ENCODE data around the gene TGFB2. TPM values are rescaled to one million over a fixed set of nuclear protein-coding genes. Genes with fewer than 3 reads are reported as not detected.

The TGFB2 gene
- total RNA-seq, 1 experiment from 2014 or later: 1.2 TPM

DNA sequence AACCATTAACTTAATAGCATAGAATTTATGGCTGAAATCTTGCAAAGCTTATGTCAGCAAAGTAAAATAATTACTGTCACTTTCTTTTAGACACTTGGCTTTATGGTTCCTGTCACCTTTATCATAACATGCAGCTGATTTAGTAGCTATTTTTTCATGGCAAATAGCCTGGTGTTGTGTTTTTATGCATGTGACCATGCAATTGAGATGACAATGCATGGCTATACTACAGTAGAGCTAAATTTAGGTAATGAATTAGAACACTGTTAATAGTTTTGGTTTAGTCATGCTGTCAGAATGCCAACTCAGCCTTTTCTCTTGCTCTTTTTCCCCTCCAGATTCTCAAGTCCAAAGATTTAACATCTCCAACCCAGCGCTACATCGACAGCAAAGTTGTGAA lies 88.6 kb downstream of the TGFB2 start:
- Histone ChIP-seq H3K36me3 (ENCODE audit: insufficient read depth, low read length, poor library complexity, severe bottlenecking) (no peaks in the 10 kb centered on the region), H3K27me3 (replicated peaks; ENCODE audit: insufficient read depth, low read depth, low read length, poor library complexity) (no peaks in the 10 kb centered on the region), H3K27ac (ENCODE audit: low read depth, low read length, poor library complexity, severe bottlenecking) (no peak overlapping the region), H3K4me3 (ENCODE audit: low read depth, low read length, poor library complexity, severe bottlenecking) (no peak overlapping the region), H3K9me3 (ENCODE audit: low read depth, low read length, poor library complexity, severe bottlenecking) (no peaks in the 10 kb centered on the region), H3K4me1 (ENCODE audit: insufficient read depth, low read length, poor library complexity, severe bottlenecking) (peaks cover 17% of the 10 kb centered on the region)
- ChIA-PET POLR2A (ENCODE audit: low non-redundant PET) (no interaction called here), CTCF (no interaction called here)
- TF ChIP-seq EZH2 (IDR thresholded peaks at IDR 0.05; ENCODE audit: borderline replicate concordance, low read depth, low read length, poor library complexity, severe bottlenecking): no peak
- TF ChIP-seq, protein P1, sequence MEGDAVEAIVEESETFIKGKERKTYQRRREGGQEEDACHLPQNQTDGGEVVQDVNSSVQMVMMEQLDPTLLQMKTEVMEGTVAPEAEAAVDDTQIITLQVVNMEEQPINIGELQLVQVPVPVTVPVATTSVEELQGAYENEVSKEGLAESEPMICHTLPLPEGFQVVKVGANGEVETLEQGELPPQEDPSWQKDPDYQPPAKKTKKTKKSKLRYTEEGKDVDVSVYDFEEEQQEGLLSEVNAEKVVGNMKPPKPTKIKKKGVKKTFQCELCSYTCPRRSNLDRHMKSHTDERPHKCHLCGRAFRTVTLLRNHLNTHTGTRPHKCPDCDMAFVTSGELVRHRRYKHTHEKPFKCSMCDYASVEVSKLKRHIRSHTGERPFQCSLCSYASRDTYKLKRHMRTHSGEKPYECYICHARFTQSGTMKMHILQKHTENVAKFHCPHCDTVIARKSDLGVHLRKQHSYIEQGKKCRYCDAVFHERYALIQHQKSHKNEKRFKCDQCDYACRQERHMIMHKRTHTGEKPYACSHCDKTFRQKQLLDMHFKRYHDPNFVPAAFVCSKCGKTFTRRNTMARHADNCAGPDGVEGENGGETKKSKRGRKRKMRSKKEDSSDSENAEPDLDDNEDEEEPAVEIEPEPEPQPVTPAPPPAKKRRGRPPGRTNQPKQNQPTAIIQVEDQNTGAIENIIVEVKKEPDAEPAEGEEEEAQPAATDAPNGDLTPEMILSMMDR (conservative IDR thresholded peaks at IDR 0.05; ENCODE audit: low read depth, low read length): no peak
- intact Hi-C loops (cut with micrococcal nuclease; ENCODE audit: unreplicated experiment): no loop called here
- BruUV-seq (replicated peaks): no TSS peak
- no peak for DNase-seq (ENCODE audit: low spot score)

DNA sequence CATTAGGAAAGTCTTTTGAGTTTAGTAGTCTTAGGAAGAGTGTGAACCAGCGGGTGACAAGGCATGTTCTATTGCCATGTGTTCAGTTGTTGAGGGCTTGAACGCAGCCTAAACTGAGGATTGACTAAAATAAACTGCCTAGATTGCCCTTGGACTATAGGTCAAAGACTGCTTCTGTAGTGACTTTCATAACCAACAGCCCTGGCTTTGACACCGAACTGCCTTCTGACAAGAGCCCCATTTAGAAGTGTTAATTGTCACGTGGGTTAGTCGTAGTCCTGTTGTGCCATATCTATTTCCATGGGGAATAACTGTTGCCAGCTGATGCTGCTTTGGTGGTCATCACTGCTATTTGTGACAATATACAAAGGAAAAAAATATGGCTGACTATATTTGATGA lies 90.4 kb downstream of the TGFB2 start:
- no TSS peak for BruUV-seq (replicated peaks)
- Histone ChIP-seq H3K27me3 (replicated peaks; ENCODE audit: insufficient read depth, low read depth, low read length, poor library complexity) (no peaks in the 10 kb centered on the region), H3K4me3 (ENCODE audit: low read depth, low read length, poor library complexity, severe bottlenecking) (no peak overlapping the region), H3K9me3 (ENCODE audit: low read depth, low read length, poor library complexity, severe bottlenecking) (no peaks in the 10 kb centered on the region), H3K27ac (ENCODE audit: low read depth, low read length, poor library complexity, severe bottlenecking) (no peak overlapping the region), H3K36me3 (ENCODE audit: insufficient read depth, low read length, poor library complexity, severe bottlenecking) (no peaks in the 10 kb centered on the region), H3K4me1 (ENCODE audit: insufficient read depth, low read length, poor library complexity, severe bottlenecking) (peaks cover 14% of the 10 kb centered on the region)
- no peak for DNase-seq (ENCODE audit: low spot score)
- intact Hi-C loops (cut with micrococcal nuclease; ENCODE audit: unreplicated experiment): no loop called here
- TF ChIP-seq, protein P1 (conservative IDR thresholded peaks at IDR 0.05; ENCODE audit: low read depth, low read length): no peak
- no peak for TF ChIP-seq EZH2 (IDR thresholded peaks at IDR 0.05; ENCODE audit: borderline replicate concordance, low read depth, low read length, poor library complexity, severe bottlenecking)
- ChIA-PET CTCF (no interaction called here), POLR2A (ENCODE audit: low non-redundant PET) (no interaction called here)

DNA sequence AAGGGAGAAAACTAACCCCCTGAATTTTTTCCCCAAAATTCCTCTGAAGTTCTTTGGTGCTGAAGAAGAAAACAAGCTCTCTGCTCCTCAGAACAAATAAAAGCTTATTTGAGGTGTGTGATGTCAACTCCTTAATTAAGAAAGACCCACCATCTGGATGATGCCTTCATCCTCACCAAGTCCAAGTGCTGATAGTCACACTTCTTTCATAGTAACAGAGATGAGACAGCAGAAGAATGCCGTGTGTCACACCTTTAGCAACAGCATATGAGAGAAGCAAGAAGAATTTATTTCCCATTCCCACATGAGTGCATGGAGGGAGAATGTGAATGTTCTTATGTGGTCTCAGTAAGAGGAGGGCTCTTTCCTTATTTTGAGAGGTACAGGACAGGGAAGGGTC lies 91.2 kb downstream of the TGFB2 start:
- no TSS peak for BruUV-seq (replicated peaks)
- H3K27me3 ChIP-seq (replicated peaks; ENCODE audit: insufficient read depth, low read depth, low read length, poor library complexity): no peaks in the 10 kb centered on the region
- peaks cover 6% of the 10 kb centered on the region for H3K4me1 ChIP-seq (ENCODE audit: insufficient read depth, low read length, poor library complexity, severe bottlenecking)
- POLR2A ChIA-PET (ENCODE audit: low non-redundant PET): no interaction called here
- DNase-seq (ENCODE audit: low spot score): no peak
- H3K36me3 ChIP-seq (ENCODE audit: insufficient read depth, low read length, poor library complexity, severe bottlenecking): no peaks in the 10 kb centered on the region
- intact Hi-C loops (cut with micrococcal nuclease; ENCODE audit: unreplicated experiment): no loop called here
- H3K27ac ChIP-seq (ENCODE audit: low read depth, low read length, poor library complexity, severe bottlenecking): no peak overlapping the region
- no peaks in the 10 kb centered on the region for H3K9me3 ChIP-seq (ENCODE audit: low read depth, low read length, poor library complexity, severe bottlenecking)
- CTCF ChIA-PET: no interaction called here
- no peak overlapping the region for H3K4me3 ChIP-seq (ENCODE audit: low read depth, low read length, poor library complexity, severe bottlenecking)
- TF ChIP-seq, protein P1 (conservative IDR thresholded peaks at IDR 0.05; ENCODE audit: low read depth, low read length): no peak
- TF ChIP-seq EZH2 (IDR thresholded peaks at IDR 0.05; ENCODE audit: borderline replicate concordance, low read depth, low read length, poor library complexity, severe bottlenecking): no peak

Measured in A673 (cell line).